Caco-2 (cell line): ENCODE data around the gene CNDP2. TPM values are rescaled to one million over a fixed set of nuclear protein-coding genes. Genes with fewer than 3 reads are reported as not detected.
A peak's percentile ranks its signal among the peaks of the same experiment; 100 is the strongest.

Source experiments
- BruUV-seq: library from RNA; stranded (reverse); fragments of 400-500 nt; replicated peaks from 2 replicates; lab custom pipeline; 2021; lab: Mats Ljungman, UMichigan
- CTCF ChIA-PET: fragments of 300-600 bp; sonication (Branson Sonifier 250); formaldehyde crosslinking; loops from one replicate; lab custom pipeline; 2022; ENCODE audit warnings: antibody characterized with exemption; lab: Charles Lee
- POLR2A ChIA-PET: fragments of 300-600 bp; sonication (Branson Sonifier 250); formaldehyde crosslinking; loops from one replicate; lab custom pipeline; 2022; ENCODE audit warnings: antibody characterized with exemption; lab: Charles Lee
- DNase-seq, 2 experiments: peaks; one replicate each; pipeline versions ENCODE4 v3.0.0 to v3.0.0-alpha.2; 2020 to 2022
- H3K27me3 ChIP-seq: replicated peaks from 2 replicates; pipeline ENCODE4 v1.6.0; 2011; ENCODE audit warnings: low read length; ENCODE audit not compliant: control insufficient read depth, insufficient read depth
- H3K36me3 ChIP-seq: 2 replicates; pipeline ENCODE4 v1.5.1; 2011; ENCODE audit warnings: low read length; ENCODE audit not compliant: control insufficient read depth, insufficient read depth
- H3K4me1 ChIP-seq: fragments of 250-450 bp; sonication (Bioruptor Pico); 2 replicates; pipeline ENCODE4 v1.5.1; 2020; ENCODE audit warnings: mild to moderate bottlenecking
- H3K4me3 ChIP-seq: 2 replicates; pipeline ENCODE4 v1.5.1; 2011; ENCODE audit warnings: low read depth, mild to moderate bottlenecking, control low read depth, low read length
- H3K9me3 ChIP-seq: fragments of 250-450 bp; sonication (Bioruptor Pico); 2 replicates; pipeline ENCODE4 v1.5.1; 2020; ENCODE audit warnings: mild to moderate bottlenecking, moderate library complexity
- H3K27ac Mint-ChIP-seq: one replicate; pipeline ENCODE4 v1.8.0; 2022; ENCODE audit warnings: mixed read lengths; ENCODE audit not compliant: unreplicated experiment
- H3K27me3 Mint-ChIP-seq: one replicate; pipeline ENCODE4 v1.8.0; 2022; ENCODE audit warnings: mixed read lengths; ENCODE audit not compliant: insufficient read depth, unreplicated experiment
- H3K36me3 Mint-ChIP-seq: one replicate; pipeline ENCODE4 v1.8.0; 2022; ENCODE audit warnings: mild to moderate bottlenecking, mixed read lengths; ENCODE audit not compliant: insufficient read depth, unreplicated experiment
- H3K4me1 Mint-ChIP-seq: one replicate; pipeline ENCODE4 v1.8.0; 2022; ENCODE audit warnings: low read depth, mixed read lengths; ENCODE audit not compliant: unreplicated experiment
- H3K4me3 Mint-ChIP-seq: one replicate; pipeline ENCODE4 v1.8.0; 2022; ENCODE audit warnings: mild to moderate bottlenecking, moderate library complexity, mixed read lengths; ENCODE audit not compliant: unreplicated experiment
- H3K9me3 Mint-ChIP-seq: one replicate; pipeline ENCODE4 v1.8.0; 2022; ENCODE audit warnings: mixed read lengths; ENCODE audit not compliant: unreplicated experiment
- CTCF ChIP-seq, 2 experiments: fragments of 200-600 bp in 1 of 2; IDR thresholded peaks; 1 replicate in 1 of 2; 2 replicates in 1 of 2; pipeline versions ENCODE4 v1.5.1 to v1.8.0; 2011 to 2022; ENCODE audit warnings: antibody characterized with exemption in 1 of 2, control low read depth in 1 of 2, inconsistent platforms in 1 of 2, low read depth in 1 of 2, low read length in 1 of 2, mild to moderate bottlenecking in 1 of 2, moderate library complexity in 1 of 2; ENCODE audit not compliant: insufficient read depth in 1 of 2, severe bottlenecking in 1 of 2, unreplicated experiment in 1 of 2
- intact Hi-C: fragments of 100-400 bp; cut with micrococcal nuclease; formaldehyde crosslinking; loops from one replicate; pipeline ENCODE4 v1.10.0; 2022; ENCODE audit not compliant: unreplicated experiment
- total RNA-seq: library from RNA; stranded (reverse); gene quantifications from 2 replicates; pipeline ENCODE4 v1.2.3, GENCODE V29; 2022

The CNDP2 gene
- total RNA-seq, 1 experiment from 2014 or later: 113 TPM

GRCh38 chr18:74515620-74516231 is 19.6 kb downstream of the CNDP2 start:
- Histone ChIP-seq H3K4me1 (peaks cover 33% of the 10 kb centered on the region), H3K27me3 (no peaks in the 10 kb centered on the region), H3K4me3 (no peak overlapping the region), H3K36me3 (peaks cover 1% of the 10 kb centered on the region; the same call in 1 of the 2 replicates), H3K9me3 (no peaks in the 10 kb centered on the region)
- BruUV-seq: no TSS peak
- Mint-ChIP-seq H3K9me3 (no peaks in the 10 kb centered on the region), H3K36me3 (peaks cover 34% of the 10 kb centered on the region), H3K4me1 (peaks cover 6% of the 10 kb centered on the region), H3K27me3 (no peaks in the 10 kb centered on the region), H3K4me3 (no peak overlapping the region), H3K27ac (no peak overlapping the region)
- CTCF ChIA-PET: interaction anchor here (0.9 to 1.6 kb wide), 2 partner anchors 22 to 36 kb away, joined by 3 to 6 read pairs; no protein-coding TSS in a partner anchor
- intact Hi-C loops: no loop called here
- no peak for TF ChIP-seq CTCF (IDR thresholded peaks at IDR 0.05; ENCODE audit: insufficient read depth in 1 of 2, low read depth in 1 of 2, low read length in 1 of 2, severe bottlenecking in 1 of 2, unreplicated experiment in 1 of 2)
- DNase-seq: no peak
- POLR2A ChIA-PET: no interaction called here

GRCh38 chr18:74516271-74517235 is 20.4 kb downstream of the CNDP2 start:
- H3K9me3 Mint-ChIP-seq: no peaks in the 10 kb centered on the region
- peaks cover 1% of the 10 kb centered on the region; the same call in 1 of the 2 replicates for H3K36me3 ChIP-seq
- H3K9me3 ChIP-seq: no peaks in the 10 kb centered on the region
- BruUV-seq: TSS peak; percentile 65
- no peak for TF ChIP-seq CTCF (IDR thresholded peaks at IDR 0.05; ENCODE audit: insufficient read depth in 1 of 2, low read depth in 1 of 2, low read length in 1 of 2, severe bottlenecking in 1 of 2, unreplicated experiment in 1 of 2)
- no peaks in the 10 kb centered on the region for H3K27me3 Mint-ChIP-seq
- intact Hi-C loops: loop anchor here (1.0 kb wide), 3 partner anchors 7 to 26 kb away; partner anchors contain the start of gene CNDP2
- peaks cover 33% of the 10 kb centered on the region for H3K4me1 ChIP-seq
- no peaks in the 10 kb centered on the region for H3K27me3 ChIP-seq
- ChIA-PET POLR2A (interaction anchor here (0.6 to 1.9 kb wide), 3 partner anchors 21 to 35 kb away, joined by 3 to 7 read pairs (median 6); partner anchors contain the start of gene CNDP2), CTCF (interaction anchor here (1.0 to 1.6 kb wide), 4 partner anchors 20 to 35 kb away, joined by 5 to 11 read pairs (median 6); partner anchors contain the start of gene CNDP2)
- no peak overlapping the region for H3K4me3 Mint-ChIP-seq
- H3K4me3 ChIP-seq: no peak overlapping the region
- peaks cover 40% of the 10 kb centered on the region for H3K36me3 Mint-ChIP-seq
- H3K4me1 Mint-ChIP-seq: peaks cover 6% of the 10 kb centered on the region
- no peak for DNase-seq
- peak overlapping the region; percentile 96 for H3K27ac Mint-ChIP-seq

GRCh38 chr18:74517236-74517630 is 21.1 kb downstream of the CNDP2 start:
- no peaks in the 10 kb centered on the region; the same call in 1 of the 2 replicates for H3K36me3 ChIP-seq
- H3K27me3 Mint-ChIP-seq: no peaks in the 10 kb centered on the region
- H3K9me3 Mint-ChIP-seq: no peaks in the 10 kb centered on the region
- peaks cover 6% of the 10 kb centered on the region for H3K4me1 Mint-ChIP-seq
- no peaks in the 10 kb centered on the region for H3K9me3 ChIP-seq
- CTCF ChIA-PET: interaction anchor here (1.0 to 1.6 kb wide), 4 partner anchors 21 to 35 kb away, joined by 5 to 11 read pairs (median 6); partner anchors contain the start of gene CNDP2
- peaks cover 33% of the 10 kb centered on the region for H3K4me1 ChIP-seq
- H3K36me3 Mint-ChIP-seq: peaks cover 38% of the 10 kb centered on the region
- no peaks in the 10 kb centered on the region for H3K27me3 ChIP-seq
- H3K4me3 Mint-ChIP-seq: peak overlapping the region; percentile 45
- no peak for TF ChIP-seq CTCF (IDR thresholded peaks at IDR 0.05; ENCODE audit: insufficient read depth in 1 of 2, low read depth in 1 of 2, low read length in 1 of 2, severe bottlenecking in 1 of 2, unreplicated experiment in 1 of 2)
- peak; percentile 81 to 93 for DNase-seq
- H3K4me3 ChIP-seq: no peak overlapping the region
- no TSS peak for BruUV-seq
- intact Hi-C loops: loop anchor here (1.0 kb wide), 3 partner anchors 8 to 25 kb away; partner anchors contain the start of gene CNDP2
- POLR2A ChIA-PET: interaction anchor here (0.6 to 1.9 kb wide), 3 partner anchors 22 to 34 kb away, joined by 3 to 7 read pairs (median 6); partner anchors contain the start of gene CNDP2
- peak overlapping the region; percentile 96 for H3K27ac Mint-ChIP-seq
